Kidney (tissue), 14 donors: ENCODE results near the gene ITGBL1. TPM values are rescaled to one million over a fixed set of nuclear protein-coding genes. Genes with fewer than 3 reads are reported as not detected.

Experiments
- DNase-seq, 5 donors: peaks; one replicate each; pipeline ENCODE4 v3.0.0-alpha.2; 2013 to 2020
- FAIRE-seq: peaks from 2 replicates; lab custom pipeline; 2012; peaks lifted over from hg19 to GRCh38; lab: Jason Lieb, UNC
- H3K27ac ChIP-seq, 2 donors: one replicate each; pipeline ENCODE4 v1.7.0; 2013; ENCODE audit warnings: low read depth in 2 of 2, low read length in 2 of 2, inconsistent platforms in 1 of 2
- H3K27me3 ChIP-seq: one replicate; pipeline ENCODE4 v1.7.1; 2013; ENCODE audit warnings: low read length, inconsistent platforms; ENCODE audit not compliant: control insufficient read depth, insufficient read depth
- H3K36me3 ChIP-seq, 3 donors: one replicate each; pipeline versions ENCODE4 v1.7.0 to v1.7.1; 2013; ENCODE audit warnings: low read length in 3 of 3, control low read depth in 1 of 3, inconsistent platforms in 1 of 3; ENCODE audit not compliant: insufficient read depth in 3 of 3, control insufficient read depth in 2 of 3
- H3K4me1 ChIP-seq, 3 donors: one replicate each; pipeline versions ENCODE4 v1.7.0 to v1.7.1; 2013; ENCODE audit warnings: low read length in 3 of 3, inconsistent platforms in 1 of 3, low read depth in 1 of 3; ENCODE audit not compliant: control insufficient read depth in 2 of 3, insufficient read depth in 2 of 3
- H3K4me3 ChIP-seq, 3 donors: one replicate each; pipeline versions ENCODE4 v1.7.0 to v1.8.1; 2013; ENCODE audit warnings: low read length in 3 of 3, control low read depth in 1 of 3, inconsistent platforms in 1 of 3
- H3K9ac ChIP-seq, 3 donors: one replicate each; pipeline versions ENCODE4 v1.7.0 to v1.7.1; 2013; ENCODE audit warnings: low read length in 3 of 3, control low read depth in 1 of 3, inconsistent platforms in 1 of 3
- H3K9me3 ChIP-seq, 3 donors: one replicate each; pipeline versions ENCODE4 v1.7.0 to v1.7.1; 2013; ENCODE audit warnings: low read length in 3 of 3, control low read depth in 1 of 3, inconsistent platforms in 1 of 3; ENCODE audit not compliant: control insufficient read depth in 2 of 3, insufficient read depth in 1 of 3
- CTCF ChIP-seq: IDR thresholded peaks from 3 replicates; pipeline ENCODE4 v1.5.1; 2012; ENCODE audit warnings: mild to moderate bottlenecking, moderate library complexity, borderline replicate concordance; ENCODE audit not compliant: insufficient read depth; ENCODE audit errors: extremely low read depth
- intact Hi-C: fragments of 100-400 bp; cut with DNase I; formaldehyde crosslinking; loops from one replicate; pipeline ENCODE4 v1.11.1; 2022
- polyA plus RNA-seq: library from polyadenylated mRNA; stranded (reverse); fragments of 350-450 nt; fragmentation: Illumina TruSeq; extraction: RNeasy Lipid Tissue Mini Kit (QIAGEN cat#74804); gene quantifications from one replicate; pipeline ENCODE4 v1.2.3, GENCODE V29; 2014; ENCODE audit warnings: low read depth, low replicate concordance; ENCODE audit not compliant: insufficient read depth
- total RNA-seq: library from RNA; stranded (reverse); fragmentation: NEBNext Ultra II Directional; extraction: Animal tissue kit (Norgen Biotek cat#: 25700); gene quantifications from one replicate; pipeline ENCODE4 v1.2.1, GENCODE V29; 2021
- donor health status: control.
- donor health status: control.
- donor health status: control.
- donor health status: control.
- donor health status: control.
- donor health status: DM: yes; HTN: yes; CAD: no.
- donor health status: Normal renal cell carcinoma (clear cell type).

Gene ITGBL1
- total and polyA plus RNA-seq, 2 donors from 2014 or later, result 1.4 to 7.7 TPM

- intact Hi-C loops, result loop anchor here (10.0 kb wide), 1 partner anchor 250 kb away; no protein-coding TSS in a partner anchor
- H3K27me3 ChIP-seq, result no peaks in the 10 kb centered on the region
- H3K9ac ChIP-seq, result no peak overlapping the region
- no peaks in the 10 kb centered on the region for H3K36me3 ChIP-seq
- no peak overlapping the region for H3K27ac ChIP-seq
- DNase-seq, result peak in 2 of 5 donors; percentile 68 to 77
- no peaks in the 10 kb centered on the region for H3K4me1 ChIP-seq
- peak; percentile 80 for FAIRE-seq
- peak; percentile 60 for TF ChIP-seq CTCF
- no peaks in the 10 kb centered on the region for H3K9me3 ChIP-seq
- no peak overlapping the region for H3K4me3 ChIP-seq
Observed at GRCh38 chr13:101514695-101515275, 62.3 kb downstream of the ITGBL1 start.

GRCh38 chr13:101515504-101515903 lies 63.0 kb downstream of the ITGBL1 start:
- FAIRE-seq, result no peak
- no peak for TF ChIP-seq CTCF
- Histone ChIP-seq H3K9me3 (no peaks in the 10 kb centered on the region), H3K4me3 (no peak overlapping the region), H3K9ac (no peak overlapping the region), H3K4me1 (no peaks in the 10 kb centered on the region), H3K27me3 (no peaks in the 10 kb centered on the region), H3K36me3 (no peaks in the 10 kb centered on the region), H3K27ac (no peak overlapping the region)
- intact Hi-C loops, result loop anchor here (10.0 kb wide), 1 partner anchor 249 kb away; no protein-coding TSS in a partner anchor
- DNase-seq, result no peak

DNA sequence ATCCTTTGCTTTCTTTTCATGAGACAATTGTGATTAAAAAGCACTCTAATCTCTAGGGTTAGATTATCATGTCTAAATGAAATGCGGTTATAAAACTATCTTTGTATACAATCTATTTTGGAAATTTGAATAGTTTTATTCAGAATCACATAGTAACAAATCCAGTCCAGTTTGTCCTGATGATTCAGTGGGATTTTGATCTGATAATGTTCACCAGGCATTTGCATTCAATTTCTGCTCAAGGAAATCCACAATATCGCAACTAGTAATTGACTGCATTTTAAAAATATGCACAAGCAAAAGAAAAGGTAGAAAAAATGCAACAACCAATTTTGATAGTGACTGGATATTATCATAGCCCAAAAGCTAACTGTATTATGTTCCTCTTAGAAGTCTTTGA lies 63.8 kb downstream of the ITGBL1 start:
- H3K4me1 ChIP-seq, result no peaks in the 10 kb centered on the region
- no peak for FAIRE-seq
- DNase-seq, result no peak
- intact Hi-C loops, result loop anchor here (10.0 kb wide), 1 partner anchor 249 kb away; no protein-coding TSS in a partner anchor
- H3K27ac ChIP-seq, result no peak overlapping the region
- H3K9ac ChIP-seq, result no peak overlapping the region
- no peak overlapping the region for H3K4me3 ChIP-seq
- no peak for TF ChIP-seq CTCF
- H3K36me3 ChIP-seq, result no peaks in the 10 kb centered on the region
- H3K27me3 ChIP-seq, result no peaks in the 10 kb centered on the region
- no peaks in the 10 kb centered on the region for H3K9me3 ChIP-seq
